WI38 (cell line): ENCODE data around the gene DHCR24.

Source experiments
- H3K4me3 ChIP-seq: 2 replicates; pipeline ENCODE4 v1.5.1; 2011; ENCODE audit warnings: low read depth, mild to moderate bottlenecking, control low read depth, low read length
- TF ChIP-seq, protein P1 (sequence below): IDR thresholded peaks from 2 replicates; pipeline ENCODE4 v1.5.1; 2012; ENCODE audit warnings: low read depth, mild to moderate bottlenecking, control low read depth, low read length

Gene DHCR24

DNA sequence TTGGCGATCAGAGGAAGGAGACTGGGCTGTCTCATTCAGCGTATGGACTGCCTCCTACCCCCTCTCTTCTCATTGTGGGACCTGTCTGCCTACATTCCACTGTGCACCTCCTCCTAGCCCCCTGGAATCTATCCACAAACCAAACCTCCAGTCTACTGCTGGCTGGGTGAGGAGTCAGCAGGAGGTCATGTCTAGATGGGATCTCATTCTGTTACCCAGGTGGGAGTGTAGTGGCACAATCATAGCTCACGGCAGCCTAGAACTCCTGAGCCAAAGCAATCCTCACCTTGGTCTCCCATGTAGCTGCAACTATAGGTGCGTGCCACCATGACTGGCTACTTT, 67.8 kb downstream of the DHCR24 start:
- no peak overlapping the region for H3K4me3 ChIP-seq
- TF ChIP-seq, protein P1, sequence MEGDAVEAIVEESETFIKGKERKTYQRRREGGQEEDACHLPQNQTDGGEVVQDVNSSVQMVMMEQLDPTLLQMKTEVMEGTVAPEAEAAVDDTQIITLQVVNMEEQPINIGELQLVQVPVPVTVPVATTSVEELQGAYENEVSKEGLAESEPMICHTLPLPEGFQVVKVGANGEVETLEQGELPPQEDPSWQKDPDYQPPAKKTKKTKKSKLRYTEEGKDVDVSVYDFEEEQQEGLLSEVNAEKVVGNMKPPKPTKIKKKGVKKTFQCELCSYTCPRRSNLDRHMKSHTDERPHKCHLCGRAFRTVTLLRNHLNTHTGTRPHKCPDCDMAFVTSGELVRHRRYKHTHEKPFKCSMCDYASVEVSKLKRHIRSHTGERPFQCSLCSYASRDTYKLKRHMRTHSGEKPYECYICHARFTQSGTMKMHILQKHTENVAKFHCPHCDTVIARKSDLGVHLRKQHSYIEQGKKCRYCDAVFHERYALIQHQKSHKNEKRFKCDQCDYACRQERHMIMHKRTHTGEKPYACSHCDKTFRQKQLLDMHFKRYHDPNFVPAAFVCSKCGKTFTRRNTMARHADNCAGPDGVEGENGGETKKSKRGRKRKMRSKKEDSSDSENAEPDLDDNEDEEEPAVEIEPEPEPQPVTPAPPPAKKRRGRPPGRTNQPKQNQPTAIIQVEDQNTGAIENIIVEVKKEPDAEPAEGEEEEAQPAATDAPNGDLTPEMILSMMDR = no peak

DNA sequence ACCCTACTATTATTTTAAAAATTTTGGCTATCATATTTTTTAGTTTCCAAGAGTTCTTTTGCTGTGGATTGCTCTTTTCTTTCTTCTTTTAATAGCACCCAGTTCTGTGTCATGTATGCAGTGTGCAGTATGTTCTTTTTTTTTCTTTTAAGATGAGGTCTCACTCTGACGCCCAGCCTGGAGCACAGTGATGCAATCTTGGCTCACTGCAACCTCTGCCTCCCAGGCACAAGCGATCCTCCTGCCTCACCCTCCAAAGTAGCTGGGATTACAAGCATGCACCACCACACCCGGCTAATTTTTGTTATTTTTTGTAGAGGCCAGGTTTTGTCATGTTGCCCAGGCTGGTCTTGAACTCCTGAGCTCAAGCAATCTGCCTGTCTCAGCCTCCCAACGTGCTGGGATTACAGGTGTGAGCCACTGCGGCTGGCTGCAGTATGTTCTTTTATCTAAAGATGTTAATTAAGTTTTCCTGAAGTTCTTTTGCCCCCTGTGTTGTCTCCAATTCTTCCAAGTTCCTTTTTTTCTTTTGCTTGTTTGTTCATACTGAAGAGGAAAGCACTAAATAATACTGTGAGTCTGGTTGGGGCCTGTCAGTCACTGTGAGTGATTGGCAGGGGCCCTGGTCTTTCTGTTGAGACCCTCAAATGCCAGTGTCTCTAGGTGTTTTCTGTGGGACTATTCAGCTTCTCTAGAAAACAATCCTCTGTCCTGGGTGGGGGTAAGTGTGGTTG, 68.4 kb downstream of the DHCR24 start:
- TF ChIP-seq, protein P1 = no peak
- H3K4me3 ChIP-seq = no peak overlapping the region

- TF ChIP-seq, protein P1 = no peak
These were observed 70.0 kb downstream of the DHCR24 start for GRCh38 chr1:54816951-54817350.

GRCh38 chr1:54816130-54816529, 70.9 kb downstream of the DHCR24 start:
- H3K4me3 ChIP-seq = no peak overlapping the region
- TF ChIP-seq, protein P1 = no peak

More at GRCh38 chr1:54816951-54817350, 70.0 kb downstream of the DHCR24 start:
- no peak overlapping the region for H3K4me3 ChIP-seq

- TF ChIP-seq, protein P1 = no peak
- no peak overlapping the region for H3K4me3 ChIP-seq
These were observed 71.7 kb downstream of the DHCR24 start for GRCh38 chr1:54815086-54815876.

DNA sequence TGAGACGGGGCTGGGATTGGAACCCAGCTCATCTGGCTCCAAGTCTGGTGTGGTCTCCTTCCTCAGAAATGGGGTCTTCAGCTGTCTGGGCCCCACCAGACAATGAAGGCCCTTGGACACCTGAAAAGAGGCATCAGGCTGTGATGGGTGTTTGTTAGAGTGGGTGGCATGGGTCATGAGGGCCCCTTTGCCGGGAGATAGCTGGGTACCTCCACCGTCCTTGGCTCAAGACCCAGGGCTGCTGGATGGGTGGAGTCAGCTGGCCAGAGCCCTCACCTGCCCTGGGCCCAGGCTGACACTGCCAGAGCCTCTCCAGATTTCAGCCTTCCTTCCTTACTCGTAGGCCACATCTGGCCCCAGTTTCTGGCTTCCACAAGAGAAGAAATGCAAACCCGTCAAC, 72.4 kb downstream of the DHCR24 start:
- TF ChIP-seq, protein P1 = no peak
- H3K4me3 ChIP-seq = no peak overlapping the region

- H3K4me3 ChIP-seq = no peak overlapping the region
- TF ChIP-seq, protein P1 = no peak
These were observed 72.9 kb downstream of the DHCR24 start for GRCh38 chr1:54814126-54814498.
